Endothelial cell of umbilical vein (primary cell): ENCODE results near the gene KIAA1671. TPM values are rescaled to one million over a fixed set of nuclear protein-coding genes. Genes with fewer than 3 reads are reported as not detected.

Experiments used
- BruUV-seq: library from RNA; stranded (reverse); fragments of 400-500 nt; replicated peaks from 2 replicates; lab custom pipeline; 2021; lab: Mats Ljungman, UMichigan
- CTCF ChIA-PET: fragments of 300-600, 350-600 bp; sonication (Branson Sonifier 250); formaldehyde crosslinking; loops from one replicate; lab custom pipeline; 2021; ENCODE audit warnings: antibody characterized with exemption, inconsistent platforms; lab: Charles Lee
- POLR2A ChIA-PET: fragments of 300-600, 350-600 bp; sonication (Branson Sonifier 250); formaldehyde crosslinking; loops from one replicate; lab custom pipeline; 2021; ENCODE audit warnings: antibody characterized with exemption, inconsistent platforms; lab: Charles Lee
- DNase-seq: peaks from one replicate; pipeline ENCODE4 v3.0.0-alpha.2; 2011; ENCODE audit warnings: low read depth, low spot score
- FAIRE-seq: peaks from 2 replicates; lab custom pipeline; 2011; peaks lifted over from hg19 to GRCh38; lab: Jason Lieb, UNC
- H2AFZ ChIP-seq: 2 replicates; pipeline ENCODE4 v1.6.0; 2012; ENCODE audit warnings: low read depth, low read length, control low read depth, inconsistent platforms
- H3K27ac ChIP-seq: 2 replicates; pipeline ENCODE4 v1.5.1; 2011; ENCODE audit warnings: low read depth, mild to moderate bottlenecking, control low read depth, low read length, moderate library complexity; ENCODE audit not compliant: insufficient read depth
- H3K27me3 ChIP-seq, 2 experiments: 2 replicates each; pipeline versions ENCODE4 v1.6.0 to v1.6.1; 2011; ENCODE audit warnings: low read length in 2 of 2, mixed read lengths in 1 of 2; ENCODE audit not compliant: control insufficient read depth in 2 of 2, insufficient read depth in 2 of 2
- H3K36me3 ChIP-seq, 2 experiments: 2 replicates in 1 of 2; 3 replicates in 1 of 2; pipeline ENCODE4 v1.5.1; 2011; ENCODE audit warnings: low read length in 2 of 2, mild to moderate bottlenecking in 1 of 2, moderate library complexity in 1 of 2; ENCODE audit not compliant: control insufficient read depth in 2 of 2, insufficient read depth in 2 of 2; ENCODE audit errors: extremely low read depth in 1 of 2
- H3K4me1 ChIP-seq: 3 replicates; pipeline ENCODE4 v1.5.1; 2011; ENCODE audit warnings: mild to moderate bottlenecking, low read length; ENCODE audit not compliant: control insufficient read depth, insufficient read depth; ENCODE audit errors: extremely low read depth
- H3K4me2 ChIP-seq: 2 replicates; pipeline ENCODE4 v1.6.1; 2011; ENCODE audit warnings: low read length, control low read depth, mixed read lengths; ENCODE audit not compliant: insufficient read depth
- H3K4me3 ChIP-seq, 3 experiments: fragments of 200-600 bp in 1 of 3; sonication (generic), shearing (Covaris generic) in 1 of 3; replicated peaks in 1 of 3; 2 replicates each; pipeline ENCODE4 v1.5.1; 2011 to 2016; ENCODE audit warnings: control low read depth in 3 of 3, low read length in 3 of 3, mild to moderate bottlenecking in 2 of 3, inconsistent platforms in 1 of 3, low read depth in 1 of 3, moderate library complexity in 1 of 3; ENCODE audit not compliant: insufficient read depth in 1 of 3
- H3K79me2 ChIP-seq: 2 replicates; pipeline ENCODE4 v1.6.0; 2012; ENCODE audit warnings: low read length, inconsistent platforms; ENCODE audit not compliant: control insufficient read depth, insufficient read depth
- H3K9ac ChIP-seq: replicated peaks from 2 replicates; pipeline ENCODE3; 2011; ENCODE audit warnings: low read length, control low read depth; ENCODE audit not compliant: insufficient read depth; ENCODE audit errors: extremely low read depth
- H3K9me1 ChIP-seq: replicated peaks from 3 replicates; pipeline ENCODE4 v1.6.0; 2011; ENCODE audit warnings: mild to moderate bottlenecking, low read length; ENCODE audit not compliant: control insufficient read depth, insufficient read depth; ENCODE audit errors: extremely low read depth
- H3K9me3 ChIP-seq: replicated peaks from 2 replicates; pipeline ENCODE4 v1.5.1; 2012; ENCODE audit warnings: low read length, inconsistent platforms; ENCODE audit not compliant: control insufficient read depth, insufficient read depth
- H4K20me1 ChIP-seq: replicated peaks from 2 replicates; pipeline ENCODE3; 2011; ENCODE audit warnings: mild to moderate bottlenecking, low read length; ENCODE audit not compliant: control insufficient read depth, insufficient read depth; ENCODE audit errors: extremely low read depth
- dilution Hi-C: fragments of 300-500 bp; cut with MboI; formaldehyde crosslinking; loops from one replicate; pipeline ENCODE4 v1.15.0; 2019; ENCODE audit warnings: low sequenced_read_pairs; ENCODE audit not compliant: extremely low pct_ligation_motif_present
- intact Hi-C: fragments of 100-400 bp; cut with micrococcal nuclease; formaldehyde crosslinking; loops from one replicate; pipeline ENCODE4 v1.10.0; 2022
- polyA plus RNA-seq, 4 experiments: library from polyadenylated mRNA; depleted of rRNA in 3 of 4; stranded (reverse) in 3 of 4; unstranded in 1 of 4; fragments of >200 nt; gene quantifications; 2 replicates each; pipeline versions ENCODE4 v1.2.1 to v1.2.3, GENCODE V29; 2011 to 2012; ENCODE audit warnings: missing spikeins in 1 of 4
- total RNA-seq: library from RNA; stranded (reverse); gene quantifications from 2 replicates; pipeline ENCODE4 v1.2.3, GENCODE V29; 2021
- TF ChIP-seq, protein P1 (sequence below), 2 donors: IDR thresholded peaks; 1 replicate in 1 of 2; 2 replicates in 1 of 2; pipeline ENCODE4 v1.5.1; 2011; ENCODE audit warnings: low read length in 2 of 2, mild to moderate bottlenecking in 2 of 2, moderate library complexity in 2 of 2, control low read depth in 1 of 2, inconsistent platforms in 1 of 2, low read depth in 1 of 2; ENCODE audit not compliant: insufficient read depth in 1 of 2; ENCODE audit errors: extremely low read depth in 1 of 2

KIAA1671 gene
- total and polyA plus RNA-seq, 2 donors (not counting 3 experiments of a cell fraction or from before 2014, with no cell fraction given), result 23.1 to 85.1 TPM

GRCh38 chr22:25160120-25160996 lies 207.8 kb downstream of the KIAA1671 start:
- no peak overlapping the region for H3K27ac ChIP-seq
- intact Hi-C loops (no loop called here), dilution Hi-C loops (no loop called here)
- no peak overlapping the region for H3K9ac ChIP-seq
- no peak overlapping the region for H3K4me2 ChIP-seq
- POLR2A ChIA-PET, result no interaction called here
- no TSS peak for BruUV-seq
- no peaks in the 10 kb centered on the region for H3K4me1 ChIP-seq
- no peak overlapping the region for H2AFZ ChIP-seq
- CTCF ChIA-PET, result no interaction called here
- H3K9me3 ChIP-seq, result no peaks in the 10 kb centered on the region
- H4K20me1 ChIP-seq, result no peaks in the 10 kb centered on the region
- no peak overlapping the region for H3K4me3 ChIP-seq
- no peak for FAIRE-seq
- no peak for DNase-seq
- peaks cover 0 to 4% of the 10 kb centered on the region in 2 experiments for H3K36me3 ChIP-seq
- H3K79me2 ChIP-seq, result no peaks in the 10 kb centered on the region
- H3K9me1 ChIP-seq, result no peaks in the 10 kb centered on the region
- H3K27me3 ChIP-seq, result no peaks in the 10 kb centered on the region
- TF ChIP-seq, protein P1, sequence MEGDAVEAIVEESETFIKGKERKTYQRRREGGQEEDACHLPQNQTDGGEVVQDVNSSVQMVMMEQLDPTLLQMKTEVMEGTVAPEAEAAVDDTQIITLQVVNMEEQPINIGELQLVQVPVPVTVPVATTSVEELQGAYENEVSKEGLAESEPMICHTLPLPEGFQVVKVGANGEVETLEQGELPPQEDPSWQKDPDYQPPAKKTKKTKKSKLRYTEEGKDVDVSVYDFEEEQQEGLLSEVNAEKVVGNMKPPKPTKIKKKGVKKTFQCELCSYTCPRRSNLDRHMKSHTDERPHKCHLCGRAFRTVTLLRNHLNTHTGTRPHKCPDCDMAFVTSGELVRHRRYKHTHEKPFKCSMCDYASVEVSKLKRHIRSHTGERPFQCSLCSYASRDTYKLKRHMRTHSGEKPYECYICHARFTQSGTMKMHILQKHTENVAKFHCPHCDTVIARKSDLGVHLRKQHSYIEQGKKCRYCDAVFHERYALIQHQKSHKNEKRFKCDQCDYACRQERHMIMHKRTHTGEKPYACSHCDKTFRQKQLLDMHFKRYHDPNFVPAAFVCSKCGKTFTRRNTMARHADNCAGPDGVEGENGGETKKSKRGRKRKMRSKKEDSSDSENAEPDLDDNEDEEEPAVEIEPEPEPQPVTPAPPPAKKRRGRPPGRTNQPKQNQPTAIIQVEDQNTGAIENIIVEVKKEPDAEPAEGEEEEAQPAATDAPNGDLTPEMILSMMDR (IDR thresholded peaks at IDR 0.05; ENCODE audit: extremely low read depth in 1 of 2, insufficient read depth in 1 of 2, low read depth in 1 of 2, low read length in 2 of 2), result no peak
